Measurements from ENCODE around the gene PARD3B. TPM values are rescaled to one million over a fixed set of nuclear protein-coding genes. Genes with fewer than 3 reads are reported as not detected.

PARD3B gene
- total RNA-seq, 2 experiments from 2014 or later: 0.46 TPM; not detected in 1

DNA sequence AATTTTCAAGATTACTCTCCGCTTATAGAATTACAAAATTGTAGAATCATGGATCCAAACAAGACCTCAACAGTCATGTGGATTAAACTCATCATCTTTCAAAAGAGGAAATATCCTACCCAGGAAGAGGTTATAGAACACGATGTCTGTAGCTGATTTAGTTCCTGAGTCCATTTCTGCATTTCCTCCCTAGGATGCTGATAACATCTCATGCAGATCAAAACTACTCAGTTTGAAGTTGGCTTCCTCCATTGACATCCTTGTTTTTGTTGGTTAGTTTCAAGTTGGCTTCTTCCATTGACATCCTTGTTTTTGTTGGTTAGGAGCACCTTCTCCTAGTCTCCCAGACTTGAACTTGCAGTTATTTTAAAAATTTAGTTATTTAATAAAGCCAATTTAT lies 147.5 kb downstream of the PARD3B start:
- Mint-ChIP-seq H3K4me3 (no peak overlapping the region), H3K4me1 (peaks cover 10% of the 10 kb centered on the region), H3K27ac (no peak overlapping the region), H3K9me3 (ENCODE audit: low read depth) (no peaks in the 10 kb centered on the region), H3K36me3 (ENCODE audit: low read depth) (no peaks in the 10 kb centered on the region), H3K27me3 (no peaks in the 10 kb centered on the region)
- CTCF ChIA-PET: interaction anchor here (0.6 to 1.5 kb wide), 9 partner anchors 16 to 1231 kb away, joined by 3 to 6 read pairs (median 3); no protein-coding TSS in a partner anchor
- no peak for DNase-seq
- POLR2A ChIA-PET: no interaction called here
- no peak for ATAC-seq
- intact Hi-C loops (cut with DNase I, micrococcal nuclease): loop anchor here (1.0 to 5.0 kb wide), 3 partner anchors 367 to 620 kb away; no protein-coding TSS in a partner anchor

DNA sequence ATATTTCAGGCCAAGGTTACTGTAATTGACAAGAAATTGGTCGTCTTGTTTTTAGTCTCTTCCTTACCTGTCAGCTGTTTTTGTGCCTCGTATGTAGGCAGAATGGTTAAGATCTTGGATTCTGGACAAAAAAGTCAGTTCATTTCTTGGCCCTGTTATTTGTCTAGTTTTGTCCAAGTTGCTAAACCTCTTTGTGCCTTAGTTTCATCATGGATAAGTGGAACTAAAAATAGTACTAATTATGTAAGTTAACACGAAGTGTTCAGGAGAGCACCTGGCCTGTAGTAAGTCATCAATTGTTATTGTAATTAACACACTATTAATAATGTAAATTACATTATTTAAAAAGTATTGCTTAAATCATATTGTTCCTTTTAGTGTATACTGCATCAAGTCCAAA lies 148.0 kb downstream of the PARD3B start:
- H3K4me1 Mint-ChIP-seq: peaks cover 10% of the 10 kb centered on the region
- ChIA-PET POLR2A (no interaction called here), CTCF (interaction anchor here (1.1 to 1.3 kb wide), 3 partner anchors 32 to 1084 kb away, joined by 3 to 5 read pairs (median 3); no protein-coding TSS in a partner anchor)
- no peak overlapping the region for H3K27ac Mint-ChIP-seq
- intact Hi-C loops (cut with DNase I, micrococcal nuclease): loop anchor here in 1 of 2 experiments (5.0 kb wide), 1 partner anchor 436 kb away; no protein-coding TSS in a partner anchor
- H3K4me3 Mint-ChIP-seq: no peak overlapping the region
- H3K9me3 Mint-ChIP-seq (ENCODE audit: low read depth): no peaks in the 10 kb centered on the region
- no peaks in the 10 kb centered on the region for H3K27me3 Mint-ChIP-seq
- DNase-seq (no peak), ATAC-seq (no peak)
- no peaks in the 10 kb centered on the region for H3K36me3 Mint-ChIP-seq (ENCODE audit: low read depth)

DNA sequence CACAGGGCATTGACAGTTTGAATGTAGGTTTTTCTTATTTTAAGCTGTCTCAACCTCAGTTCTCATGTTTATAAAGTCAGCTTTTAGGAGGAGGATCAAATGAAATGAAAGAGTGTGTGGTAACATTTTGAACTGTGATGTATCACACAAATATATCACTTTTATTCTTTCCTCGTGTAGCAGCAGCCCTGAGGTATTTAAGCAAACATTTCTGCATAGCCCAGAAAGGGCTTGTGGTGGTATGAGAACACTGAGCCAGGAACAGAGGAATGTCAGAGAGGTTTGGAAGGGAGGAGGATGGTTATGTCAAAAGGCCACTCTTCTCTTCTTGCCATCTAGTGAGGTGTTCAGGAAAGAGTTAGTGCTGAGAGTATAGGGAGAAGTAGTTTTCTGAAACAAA lies 150.2 kb downstream of the PARD3B start:
- Mint-ChIP-seq H3K9me3 (ENCODE audit: low read depth) (no peaks in the 10 kb centered on the region), H3K27me3 (no peaks in the 10 kb centered on the region), H3K36me3 (ENCODE audit: low read depth) (no peaks in the 10 kb centered on the region), H3K4me1 (peaks cover 10% of the 10 kb centered on the region), H3K27ac (no peak overlapping the region), H3K4me3 (no peak overlapping the region)
- no peak for DNase-seq
- intact Hi-C loops (cut with DNase I, micrococcal nuclease): no loop called here
- ChIA-PET CTCF (interaction anchor here (0.6 kb wide), 2 partner anchors 623 to 757 kb away, joined by 3 read pairs; no protein-coding TSS in a partner anchor), POLR2A (no interaction called here)
- ATAC-seq: no peak

DNA sequence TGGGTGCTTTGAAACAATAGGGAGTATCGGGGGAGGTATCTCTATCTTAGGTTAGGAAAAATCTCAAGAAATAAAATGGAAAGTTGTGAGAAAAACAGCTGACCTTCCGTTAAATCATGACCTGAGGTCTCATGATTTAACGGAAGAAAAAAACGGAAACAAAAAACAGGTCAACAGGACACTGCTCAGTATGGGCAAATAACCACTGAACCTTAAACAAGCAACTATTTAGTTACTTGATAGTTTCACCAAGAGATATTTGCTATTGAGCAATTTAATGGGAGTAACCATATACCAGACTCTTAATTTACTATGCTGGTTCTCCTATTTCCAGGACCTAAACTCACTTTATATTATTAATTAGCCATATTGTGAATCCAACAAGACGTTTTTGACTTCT lies 150.8 kb downstream of the PARD3B start:
- intact Hi-C loops (cut with DNase I, micrococcal nuclease): no loop called here
- Mint-ChIP-seq H3K9me3 (ENCODE audit: low read depth) (no peaks in the 10 kb centered on the region), H3K27ac (no peak overlapping the region), H3K27me3 (no peaks in the 10 kb centered on the region), H3K4me3 (no peak overlapping the region), H3K4me1 (peaks cover 10% of the 10 kb centered on the region), H3K36me3 (ENCODE audit: low read depth) (no peaks in the 10 kb centered on the region)
- POLR2A ChIA-PET: no interaction called here
- CTCF ChIA-PET: no interaction called here
- DNase-seq (no peak), ATAC-seq (no peak)

DNA sequence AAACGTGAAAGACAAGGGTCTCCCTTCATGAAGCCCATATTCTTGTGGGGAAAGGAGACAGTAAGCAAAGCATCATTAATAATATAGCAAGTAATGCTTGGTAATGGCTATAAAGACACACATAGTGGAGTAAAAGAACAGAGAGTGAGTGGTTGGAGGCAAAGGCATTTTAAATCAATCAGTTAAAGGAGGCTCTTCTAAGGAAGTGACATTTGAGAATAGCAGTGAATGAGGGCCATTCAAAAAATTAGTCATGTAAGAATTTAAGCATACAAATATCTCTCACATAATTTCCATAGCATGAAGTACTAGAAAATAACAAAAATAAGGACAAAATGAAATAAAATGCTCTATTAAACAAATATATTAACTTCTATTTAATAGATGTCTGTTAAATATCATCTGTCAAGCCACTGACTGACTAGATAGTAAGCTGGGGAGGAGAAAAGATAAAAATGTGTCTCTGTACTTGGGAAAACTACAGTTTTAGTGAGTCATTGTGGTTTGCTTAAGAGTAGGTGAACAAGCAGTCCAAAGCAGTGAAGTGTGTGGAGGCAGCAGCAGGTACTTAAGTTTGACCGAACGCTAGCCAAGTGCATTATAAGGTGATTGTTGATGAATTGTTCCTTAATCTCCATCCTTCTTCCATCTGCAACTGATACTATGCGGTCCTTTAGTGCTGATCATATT lies 160.1 kb downstream of the PARD3B start:
- ATAC-seq (no peak), DNase-seq (no peak)
- no peaks in the 10 kb centered on the region for H3K4me1 Mint-ChIP-seq
- H3K27me3 Mint-ChIP-seq: peaks cover under 1% of the 10 kb centered on the region
- intact Hi-C loops (cut with DNase I, micrococcal nuclease): no loop called here
- no peak overlapping the region for H3K27ac Mint-ChIP-seq
- POLR2A ChIA-PET: no interaction called here
- CTCF ChIA-PET: no interaction called here
- H3K9me3 Mint-ChIP-seq (ENCODE audit: low read depth): no peaks in the 10 kb centered on the region
- no peaks in the 10 kb centered on the region for H3K36me3 Mint-ChIP-seq (ENCODE audit: low read depth)
- no peak overlapping the region for H3K4me3 Mint-ChIP-seq

DNA sequence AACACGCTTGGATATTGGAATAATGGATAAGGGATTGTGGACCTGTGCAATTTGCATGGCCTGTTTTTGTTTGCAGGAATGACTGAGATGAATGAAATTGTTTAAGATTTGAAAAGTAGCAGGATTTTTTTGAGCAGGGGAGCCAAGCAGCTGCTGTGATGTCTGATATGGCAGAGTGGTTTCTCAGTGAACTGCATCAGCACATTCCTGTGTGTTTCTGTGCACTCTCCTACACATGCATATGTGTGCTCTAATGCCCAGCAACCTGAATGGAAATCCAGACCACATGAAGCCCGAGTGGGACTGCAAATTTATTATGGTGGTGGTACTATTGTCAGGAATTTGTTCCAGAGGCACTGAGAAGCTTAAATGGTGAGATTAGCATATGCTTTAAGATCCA lies 161.7 kb downstream of the PARD3B start:
- intact Hi-C loops (cut with DNase I, micrococcal nuclease): no loop called here
- Mint-ChIP-seq H3K27ac (no peak overlapping the region), H3K9me3 (ENCODE audit: low read depth) (no peaks in the 10 kb centered on the region), H3K4me3 (no peak overlapping the region), H3K4me1 (no peaks in the 10 kb centered on the region), H3K36me3 (ENCODE audit: low read depth) (no peaks in the 10 kb centered on the region), H3K27me3 (peaks cover 3% of the 10 kb centered on the region)
- ChIA-PET CTCF (no interaction called here), POLR2A (no interaction called here)
- DNase-seq (no peak), ATAC-seq (no peak)

DNA sequence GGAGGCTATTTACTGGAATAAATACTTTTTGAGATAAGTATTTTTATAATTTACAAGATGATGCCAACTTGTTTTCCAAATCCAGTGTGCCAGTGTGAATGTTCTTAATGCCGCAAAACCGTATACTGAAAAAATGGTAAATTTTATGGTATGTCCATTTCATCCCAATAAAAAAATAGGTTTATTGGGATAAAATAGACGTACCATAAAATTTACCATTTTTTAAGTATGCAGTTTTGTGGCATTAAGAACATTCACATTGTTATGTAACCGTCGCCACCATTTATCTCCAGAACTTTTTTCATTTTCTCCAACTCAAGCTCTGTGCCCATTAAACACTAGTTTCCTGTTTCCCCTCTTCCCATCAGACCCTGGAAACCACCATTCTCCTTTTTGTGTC lies 167.9 kb downstream of the PARD3B start:
- CTCF ChIA-PET: no interaction called here
- no peak overlapping the region for H3K4me3 Mint-ChIP-seq
- POLR2A ChIA-PET: no interaction called here
- H3K4me1 Mint-ChIP-seq: no peaks in the 10 kb centered on the region
- no peak for ATAC-seq
- intact Hi-C loops (cut with DNase I, micrococcal nuclease): no loop called here
- no peaks in the 10 kb centered on the region for H3K36me3 Mint-ChIP-seq (ENCODE audit: low read depth)
- H3K27me3 Mint-ChIP-seq: peaks cover 3% of the 10 kb centered on the region
- no peaks in the 10 kb centered on the region for H3K9me3 Mint-ChIP-seq (ENCODE audit: low read depth)
- H3K27ac Mint-ChIP-seq: no peak overlapping the region
- no peak for DNase-seq

DNA sequence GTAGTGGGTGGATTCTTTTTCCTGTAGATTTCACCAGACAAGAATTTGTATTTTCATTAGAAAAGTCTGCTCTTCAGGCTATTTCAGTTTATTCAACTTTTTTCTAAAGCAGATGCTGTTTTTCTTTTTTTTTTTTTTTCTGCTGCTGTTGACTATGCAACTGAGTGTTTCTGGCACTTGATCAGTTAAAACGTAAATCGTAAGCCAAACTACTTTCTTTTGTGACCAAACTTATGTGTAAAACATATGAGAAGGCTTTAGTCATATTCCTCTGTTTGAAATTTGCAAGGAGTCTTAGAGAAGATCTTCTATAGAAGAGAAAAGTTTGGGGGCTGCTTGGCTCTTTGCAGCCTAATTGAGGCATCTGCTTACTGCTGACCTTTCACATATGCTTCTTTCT lies 170.1 kb downstream of the PARD3B start:
- Mint-ChIP-seq H3K4me3 (no peak overlapping the region), H3K27me3 (peaks cover 3% of the 10 kb centered on the region), H3K4me1 (no peaks in the 10 kb centered on the region), H3K27ac (no peak overlapping the region), H3K36me3 (ENCODE audit: low read depth) (no peaks in the 10 kb centered on the region), H3K9me3 (ENCODE audit: low read depth) (no peaks in the 10 kb centered on the region)
- DNase-seq (no peak), ATAC-seq (no peak)
- CTCF ChIA-PET: no interaction called here
- POLR2A ChIA-PET: interaction anchor here (0.7 kb wide), 1 partner anchor 15 kb away, joined by 3 read pairs; no protein-coding TSS in a partner anchor
- intact Hi-C loops (cut with DNase I, micrococcal nuclease): no loop called here

DNA sequence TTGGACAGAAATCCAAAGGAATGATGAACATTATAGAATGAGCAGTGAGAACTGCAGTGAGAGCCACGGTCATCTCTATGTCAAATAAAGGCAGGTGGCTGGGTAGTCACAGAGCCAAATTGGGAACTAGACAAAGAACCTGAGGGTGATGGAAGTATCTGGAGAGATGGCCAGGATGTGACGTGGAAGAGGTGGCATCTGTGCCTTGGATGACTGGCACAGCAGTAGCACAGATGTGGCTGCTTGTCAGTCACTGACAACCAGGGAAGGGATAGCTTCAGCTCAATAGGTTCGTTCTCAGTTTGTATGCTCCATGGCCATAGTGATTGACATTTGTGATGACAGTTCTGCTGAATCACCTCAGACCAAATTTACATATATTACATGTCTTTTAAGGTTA lies 172.3 kb downstream of the PARD3B start:
- POLR2A ChIA-PET: no interaction called here
- no peak overlapping the region for H3K27ac Mint-ChIP-seq
- no peaks in the 10 kb centered on the region for H3K9me3 Mint-ChIP-seq (ENCODE audit: low read depth)
- CTCF ChIA-PET: no interaction called here
- H3K4me3 Mint-ChIP-seq: no peak overlapping the region
- no peak for ATAC-seq
- DNase-seq: no peak
- H3K36me3 Mint-ChIP-seq (ENCODE audit: low read depth): no peaks in the 10 kb centered on the region
- intact Hi-C loops (cut with DNase I, micrococcal nuclease): no loop called here
- H3K27me3 Mint-ChIP-seq: no peaks in the 10 kb centered on the region
- H3K4me1 Mint-ChIP-seq: no peaks in the 10 kb centered on the region

DNA sequence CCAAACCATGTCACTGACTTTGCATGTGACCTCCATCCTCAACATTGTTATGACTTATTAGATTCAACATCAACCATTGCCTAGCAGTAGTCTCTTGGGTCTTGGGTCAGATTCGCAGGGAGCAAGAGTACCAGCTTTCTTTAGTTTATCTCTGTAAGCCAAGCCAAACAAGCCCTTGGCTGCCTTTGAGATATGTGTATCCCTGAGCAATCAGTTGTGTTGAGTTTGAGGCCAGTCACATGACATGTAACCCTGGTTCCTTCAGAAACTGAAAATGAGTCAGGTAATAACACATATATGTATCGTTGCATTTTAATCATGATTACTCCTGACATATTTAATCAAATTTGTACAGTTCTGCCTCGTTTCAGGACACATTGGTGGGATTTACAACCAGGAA lies 173.3 kb downstream of the PARD3B start:
- Mint-ChIP-seq H3K9me3 (ENCODE audit: low read depth) (no peaks in the 10 kb centered on the region), H3K4me1 (no peaks in the 10 kb centered on the region), H3K27ac (no peak overlapping the region), H3K36me3 (ENCODE audit: low read depth) (no peaks in the 10 kb centered on the region), H3K4me3 (no peak overlapping the region), H3K27me3 (no peaks in the 10 kb centered on the region)
- ChIA-PET CTCF (no interaction called here), POLR2A (no interaction called here)
- DNase-seq (no peak), ATAC-seq (no peak)
- intact Hi-C loops (cut with DNase I, micrococcal nuclease): no loop called here

DNA sequence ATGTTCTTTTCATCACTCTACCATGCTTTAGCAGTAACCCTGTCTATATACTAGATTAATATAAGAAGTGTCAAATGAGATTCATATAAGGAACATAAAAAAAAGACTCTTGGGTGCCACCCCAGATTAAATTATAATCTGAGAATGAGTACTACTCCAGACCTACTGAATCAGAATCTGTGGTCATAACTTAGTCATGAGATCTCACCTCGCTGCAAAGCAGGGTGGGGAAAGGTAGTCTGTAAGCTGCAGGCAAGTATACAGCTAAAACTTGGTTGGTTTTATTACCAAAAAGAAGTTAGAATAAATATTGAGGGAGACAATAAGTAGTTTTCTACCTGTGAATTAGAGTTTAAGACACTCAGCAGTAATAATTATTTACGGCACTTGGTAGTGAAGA lies 175.6 kb downstream of the PARD3B start:
- Mint-ChIP-seq H3K4me3 (no peak overlapping the region), H3K36me3 (ENCODE audit: low read depth) (no peaks in the 10 kb centered on the region), H3K4me1 (no peaks in the 10 kb centered on the region), H3K27me3 (no peaks in the 10 kb centered on the region), H3K27ac (no peak overlapping the region), H3K9me3 (ENCODE audit: low read depth) (no peaks in the 10 kb centered on the region)
- intact Hi-C loops (cut with DNase I, micrococcal nuclease): no loop called here
- ATAC-seq (no peak), DNase-seq (no peak)
- CTCF ChIA-PET: no interaction called here
- POLR2A ChIA-PET: interaction anchor here (0.5 kb wide), 1 partner anchor 49 kb away, joined by 4 read pairs; no protein-coding TSS in a partner anchor

DNA sequence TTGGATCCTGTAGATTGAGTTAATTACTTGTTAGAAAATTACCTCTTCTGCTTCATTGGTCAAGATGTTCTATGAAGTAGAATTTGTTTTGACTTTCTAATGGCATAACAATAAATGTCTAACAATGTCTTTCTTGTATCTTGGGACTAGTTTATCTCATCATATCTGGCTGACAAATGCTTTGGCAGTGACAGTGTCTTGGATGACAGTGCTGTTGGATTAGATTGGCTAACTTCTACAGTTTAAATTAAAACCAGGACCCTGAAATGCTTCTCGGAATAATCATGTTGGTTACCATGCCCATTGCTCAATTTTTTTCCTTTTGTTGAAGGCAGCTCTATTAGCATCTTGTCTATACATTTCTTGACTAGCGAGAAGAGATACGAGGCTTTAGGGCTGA lies 176.9 kb downstream of the PARD3B start:
- DNase-seq (no peak), ATAC-seq (no peak)
- H3K4me3 Mint-ChIP-seq: no peak overlapping the region
- no peaks in the 10 kb centered on the region for H3K36me3 Mint-ChIP-seq (ENCODE audit: low read depth)
- no peaks in the 10 kb centered on the region for H3K9me3 Mint-ChIP-seq (ENCODE audit: low read depth)
- H3K27ac Mint-ChIP-seq: no peak overlapping the region
- H3K4me1 Mint-ChIP-seq: no peaks in the 10 kb centered on the region
- POLR2A ChIA-PET: no interaction called here
- no peaks in the 10 kb centered on the region for H3K27me3 Mint-ChIP-seq
- CTCF ChIA-PET: no interaction called here
- intact Hi-C loops (cut with DNase I, micrococcal nuclease): no loop called here

Measured in activated CD4-positive, alpha-beta T cell treated with anti-CD3 and anti-CD28 coated beads for 36 hours (primary cell).